ENCODE data around the gene IFNA4.

GRCh38 chr9:21171351-21171750 is 16.0 kb downstream of the IFNA4 start:
- TF ChIP-seq CTCF (IDR thresholded peaks at IDR 0.05), result no peak
- no peak for TF ChIP-seq POLR2A (IDR thresholded peaks at IDR 0.05)

All from body of pancreas (tissue), 4 donors.